ENCODE measurements around the gene ESD. TPM values are rescaled to one million over a fixed set of nuclear protein-coding genes. Genes with fewer than 3 reads are reported as not detected.

Gene ESD
- polyA plus RNA-seq, 4 donors = 212 to 282 (median 239) TPM

DNA sequence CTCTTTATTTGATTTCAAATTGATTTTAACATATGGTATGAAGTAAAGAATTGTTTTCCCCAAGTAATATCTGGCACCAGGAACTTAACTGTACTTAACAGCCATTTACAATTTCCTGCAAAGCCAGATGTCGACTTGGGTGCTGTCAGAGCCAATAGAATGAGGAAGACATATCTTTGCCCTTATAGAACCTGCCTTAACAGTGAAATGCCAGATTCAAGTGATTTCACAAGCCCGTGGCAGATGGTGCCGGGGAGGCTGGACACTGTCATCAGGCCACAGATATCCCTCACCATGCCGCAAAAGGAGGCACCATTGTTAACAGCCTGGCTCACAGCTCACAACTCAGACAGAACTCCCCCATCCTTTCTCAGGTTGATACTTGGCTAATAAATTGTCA lies 48.7 kb downstream of the ESD start:
- no peak for DNase-seq (ENCODE audit: low read depth in 4 of 4, low spot score in 2 of 4)

DNA sequence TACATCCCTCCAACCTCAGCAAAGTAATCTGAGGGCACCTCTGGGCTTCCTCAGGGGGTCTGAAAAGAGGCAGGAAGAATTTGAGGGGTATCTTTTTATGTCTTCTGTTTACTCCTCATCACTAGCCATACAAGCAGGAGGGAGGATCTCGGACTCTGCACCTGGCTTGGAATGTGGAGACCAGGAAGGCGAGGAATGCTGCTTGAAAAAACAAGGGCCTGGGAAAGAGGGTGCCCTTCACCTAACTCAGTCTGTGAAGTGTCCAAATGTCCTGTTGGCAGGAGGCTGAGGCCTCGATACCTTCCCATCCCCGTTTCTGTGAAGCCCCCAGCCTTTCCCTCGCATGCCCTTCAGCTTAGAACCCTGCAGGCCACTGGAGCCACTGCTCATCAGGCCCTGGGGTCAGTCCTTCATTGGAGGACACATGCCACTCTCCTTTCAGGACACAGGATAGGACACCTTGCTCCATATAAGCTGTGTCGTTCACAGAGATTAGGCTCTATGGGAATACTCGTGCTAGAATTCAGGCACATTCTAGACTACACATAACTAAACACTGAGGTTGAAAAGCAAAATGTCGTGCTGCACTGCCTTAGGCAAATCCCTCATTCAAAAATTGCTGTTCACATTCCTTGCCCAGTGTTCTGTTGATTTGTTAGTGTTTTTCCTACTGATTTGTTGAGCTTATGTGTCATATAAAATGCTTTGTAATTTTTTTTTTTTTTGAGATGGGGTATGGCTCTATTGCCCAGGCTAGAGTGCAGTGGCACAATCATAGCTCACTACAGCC lies 49.7 kb downstream of the ESD start:
- no peak for DNase-seq (ENCODE audit: low read depth in 4 of 4, low spot score in 2 of 4)

DNA sequence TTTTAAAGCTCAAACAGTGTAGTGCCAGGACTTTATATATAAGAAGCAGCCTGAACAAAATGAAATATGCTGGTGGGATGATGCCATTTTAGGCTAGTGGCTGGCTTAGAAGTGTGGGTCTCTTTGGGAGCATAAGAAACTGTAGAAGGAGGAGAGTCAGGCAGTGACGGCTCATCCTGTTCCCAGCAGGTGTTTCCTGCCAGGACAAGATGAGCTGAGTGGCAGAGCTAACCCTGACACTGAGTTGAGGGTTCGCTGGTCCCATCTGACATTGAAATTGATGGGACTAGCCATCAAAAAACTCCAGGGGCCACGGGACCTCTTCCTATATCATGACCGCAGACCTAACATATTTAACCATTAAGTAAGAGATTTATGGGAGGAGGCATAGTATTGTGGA lies 51.3 kb downstream of the ESD start:
- no peak for DNase-seq (ENCODE audit: low read depth in 4 of 4, low spot score in 2 of 4)

DNA sequence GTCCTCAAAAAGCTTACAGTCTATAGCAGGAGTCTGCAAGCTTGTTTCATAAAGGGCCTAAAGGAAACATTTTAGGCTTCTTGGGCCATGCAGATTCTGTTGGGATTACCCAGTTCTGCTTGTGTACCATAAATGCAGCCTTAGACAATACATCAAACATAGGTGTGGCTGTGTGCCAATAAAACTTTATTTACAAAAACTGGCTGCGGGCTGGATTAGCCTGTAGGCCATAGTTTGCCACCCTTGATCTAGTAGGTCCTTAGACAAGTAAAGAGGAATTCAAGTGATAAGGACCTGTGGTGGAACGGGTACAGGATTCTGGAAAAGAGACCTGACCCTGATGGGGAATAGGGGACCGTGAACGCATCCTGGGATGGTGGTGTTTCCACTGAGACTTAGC lies 51.9 kb downstream of the ESD start:
- DNase-seq (ENCODE audit: low read depth in 4 of 4, low spot score in 2 of 4) = no peak

GRCh38 chr13:46743191-46743590 lies 53.8 kb downstream of the ESD start:
- DNase-seq (ENCODE audit: low read depth in 4 of 4, low spot score in 2 of 4) = no peak

DNA sequence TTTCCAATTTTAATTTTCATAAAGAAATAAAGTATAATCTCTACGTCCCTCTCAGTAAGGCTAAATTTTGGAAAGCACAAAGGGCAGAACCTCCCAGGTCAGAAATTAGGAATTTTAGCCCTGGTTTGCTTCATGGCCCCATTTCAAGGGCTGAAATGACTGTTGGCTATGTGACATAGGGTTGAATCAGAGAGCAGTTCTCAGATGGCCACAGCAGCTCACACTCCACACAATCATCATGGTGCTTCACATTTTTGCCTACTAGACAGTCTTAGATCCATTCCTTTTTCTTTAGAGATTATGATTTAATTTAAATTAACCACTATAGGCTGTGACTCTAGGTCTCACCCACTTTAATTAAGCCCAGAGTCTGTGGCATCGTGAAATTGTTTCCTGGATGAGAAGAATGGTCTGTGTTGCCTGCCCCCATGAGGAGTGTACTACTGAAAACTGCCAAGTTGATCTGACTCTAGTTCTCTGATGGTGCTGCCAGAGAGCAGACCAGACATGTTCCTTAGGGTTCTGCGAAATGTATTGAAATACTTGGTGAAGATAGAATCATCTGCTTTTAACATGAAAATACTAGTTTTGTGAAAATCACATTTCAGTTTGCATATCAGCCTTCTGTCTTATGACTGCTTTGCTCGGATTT lies 57.4 kb downstream of the ESD start:
- DNase-seq (ENCODE audit: low read depth in 4 of 4, low spot score in 2 of 4) = no peak

GRCh38 chr13:46738766-46739165 lies 58.2 kb downstream of the ESD start:
- DNase-seq (ENCODE audit: low read depth in 4 of 4, low spot score in 2 of 4) = no peak

DNA sequence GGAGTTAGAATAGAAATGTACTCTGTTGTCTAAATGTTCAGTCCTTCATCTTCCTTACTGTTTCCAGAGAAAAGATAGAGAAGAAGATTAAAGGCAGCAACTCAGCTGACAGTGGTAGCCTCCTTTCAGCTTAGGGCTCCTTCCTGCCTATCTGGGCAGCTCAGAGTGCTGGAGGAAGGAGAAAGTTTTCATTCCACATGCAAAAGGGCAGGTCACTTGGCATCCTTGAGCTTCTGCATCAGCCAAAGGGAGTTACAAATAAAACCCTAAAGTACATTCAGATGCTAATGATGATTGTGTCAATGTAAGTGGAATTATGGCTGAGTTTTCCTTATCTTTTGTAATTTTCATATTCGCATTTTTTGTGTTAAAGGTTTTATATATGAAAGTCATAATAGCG lies 58.9 kb downstream of the ESD start:
- DNase-seq (ENCODE audit: low read depth in 4 of 4, low spot score in 2 of 4) = no peak

GRCh38 chr13:46736541-46737310 lies 60.2 kb downstream of the ESD start:
- no peak for DNase-seq (ENCODE audit: low read depth in 4 of 4, low spot score in 2 of 4)

DNA sequence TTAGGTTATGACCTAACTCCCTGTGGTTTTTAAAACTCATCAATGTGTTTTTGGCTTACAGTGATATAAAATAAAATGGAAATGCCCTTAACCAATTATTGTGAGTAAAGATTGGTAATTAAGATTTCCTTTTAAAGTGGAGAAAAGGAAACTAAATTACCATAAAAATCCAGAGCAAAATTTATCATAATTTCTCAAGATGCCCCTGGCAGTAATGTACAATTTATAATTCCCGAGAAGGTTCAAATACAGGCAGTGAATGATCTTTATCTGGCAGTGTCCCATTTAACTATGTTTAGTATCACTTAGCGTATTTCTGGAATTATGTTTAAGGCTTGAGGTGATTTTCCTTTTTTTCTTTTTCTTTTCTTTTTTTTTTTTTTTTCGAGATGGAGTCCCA lies 61.5 kb downstream of the ESD start:
- DNase-seq (ENCODE audit: low read depth in 4 of 4, low spot score in 2 of 4) = no peak

- DNase-seq (ENCODE audit: low read depth in 4 of 4, low spot score in 2 of 4) = no peak
Measured at GRCh38 chr13:46731535-46731934, 65.4 kb downstream of the ESD start.

DNA sequence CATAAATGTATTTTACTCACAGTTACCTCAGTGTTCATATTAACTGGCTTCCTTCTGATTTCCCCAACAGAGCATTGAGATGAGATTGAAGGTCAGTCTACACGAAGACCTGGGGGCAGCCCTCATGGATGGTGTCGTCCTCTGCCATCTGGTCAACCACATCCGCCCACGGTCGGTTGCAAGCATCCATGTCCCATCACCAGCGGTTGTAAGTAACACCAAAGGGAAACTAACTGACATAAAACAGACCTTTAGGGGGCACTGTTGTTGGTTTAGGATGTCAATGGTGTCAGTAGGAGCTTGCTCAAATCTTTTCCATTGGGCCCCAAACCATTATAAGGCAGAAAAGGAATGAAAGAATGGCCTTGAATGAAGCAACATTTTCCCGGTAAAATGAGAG lies 68.2 kb downstream of the ESD start:
- DNase-seq (ENCODE audit: low read depth in 4 of 4, low spot score in 2 of 4) = no peak

DNA sequence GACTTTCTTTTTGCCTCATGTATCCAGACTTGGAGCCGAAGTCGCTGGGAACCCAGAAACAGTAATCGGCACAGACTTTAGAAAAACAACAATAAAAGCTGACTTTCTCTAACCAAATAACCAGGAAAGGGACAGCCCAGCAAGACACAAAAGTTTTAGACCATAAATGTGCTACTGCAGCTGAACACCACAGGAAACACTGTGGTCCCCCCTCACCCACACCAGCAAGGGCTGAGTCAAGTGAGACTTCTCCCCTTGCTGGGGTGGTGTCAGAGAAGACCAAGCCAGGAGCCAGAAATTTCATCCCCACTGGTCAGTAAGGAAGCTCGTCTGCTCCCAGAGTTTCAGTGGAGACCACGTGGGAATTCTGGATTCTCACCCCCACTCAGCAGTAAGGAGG lies 70.6 kb downstream of the ESD start:
- no peak for DNase-seq (ENCODE audit: low read depth in 4 of 4, low spot score in 2 of 4)

Other genes starting within 250 kb of the ESD start
- gene LRCH1, start 244.0 kb downstream of the ESD start, polyA plus RNA-seq (ENCODE audit: insufficient read length in 4 of 4) = 10 to 100 TPM; 29.8 to 35.1 (median 32.3) TPM
- under 1 TPM; 0.53 to 0.87 (median 0.86) TPM for gene HTR2A, start 99.9 kb upstream of the ESD start, polyA plus RNA-seq (ENCODE audit: insufficient read length in 4 of 4)